Thoracic aorta (tissue), 2 donors: ENCODE results near the gene IGLON5. TPM values are rescaled to one million over a fixed set of nuclear protein-coding genes. Genes with fewer than 3 reads are reported as not detected.

ENCODE experiments used
- ATAC-seq: fragments of 150-250 bp; one replicate; pipeline ENCODE4 v1.8.0; 2017; ENCODE audit warnings: low read depth; ENCODE audit not compliant: insufficient number of reproducible peaks, low FRiP score
- DNase-seq: peaks from one replicate; pipeline ENCODE4 v3.0.0-alpha.2; 2020; ENCODE audit warnings: low spot score
- H3K27ac ChIP-seq, 2 donors: fragments of 200-600 bp; sonication (generic); 1 replicate in 1 of 2; 2 replicates in 1 of 2; pipeline ENCODE4 v1.5.1; 2016; ENCODE audit warnings: mild to moderate bottlenecking in 2 of 2, moderate library complexity in 2 of 2
- H3K27me3 ChIP-seq: fragments of 200-600 bp; sonication (generic); replicated peaks from 2 replicates; pipeline ENCODE4 v1.6.0; 2016; ENCODE audit warnings: mild to moderate bottlenecking; ENCODE audit not compliant: insufficient read depth
- H3K36me3 ChIP-seq: fragments of 200-600 bp; sonication (generic); one replicate; pipeline ENCODE4 v1.5.1; 2016
- H3K4me1 ChIP-seq, 2 donors: fragments of 200-600 bp; sonication (generic); 1 replicate in 1 of 2; 2 replicates in 1 of 2; pipeline versions ENCODE4 v1.5.1 to v1.6.0; 2016; ENCODE audit warnings: low read depth in 2 of 2, mild to moderate bottlenecking in 1 of 2; ENCODE audit not compliant: control insufficient read depth in 1 of 2
- H3K4me3 ChIP-seq: fragments of 200-600 bp; sonication (generic); 2 replicates; pipeline ENCODE4 v1.5.1; 2016; ENCODE audit warnings: mild to moderate bottlenecking
- H3K9me3 ChIP-seq: fragments of 200-600 bp; sonication (generic); 2 replicates; pipeline ENCODE4 v1.5.1; 2016
- total RNA-seq, 2 donors: library from RNA; depleted of rRNA; stranded (reverse); fragments of >200 nt; gene quantifications; one replicate each; pipeline versions ENCODE4 v1.1.0 to v1.2.3, GENCODE V29; 2016
- TF ChIP-seq, protein P1 (sequence below): fragments of 200-600 bp; sonication (generic); IDR thresholded peaks from one replicate; pipeline ENCODE4 v1.5.1; 2019; ENCODE audit warnings: antibody characterized with exemption

Gene IGLON5
- total RNA-seq, 2 donors from 2014 or later, result 1.6 TPM; not detected in 1

DNA sequence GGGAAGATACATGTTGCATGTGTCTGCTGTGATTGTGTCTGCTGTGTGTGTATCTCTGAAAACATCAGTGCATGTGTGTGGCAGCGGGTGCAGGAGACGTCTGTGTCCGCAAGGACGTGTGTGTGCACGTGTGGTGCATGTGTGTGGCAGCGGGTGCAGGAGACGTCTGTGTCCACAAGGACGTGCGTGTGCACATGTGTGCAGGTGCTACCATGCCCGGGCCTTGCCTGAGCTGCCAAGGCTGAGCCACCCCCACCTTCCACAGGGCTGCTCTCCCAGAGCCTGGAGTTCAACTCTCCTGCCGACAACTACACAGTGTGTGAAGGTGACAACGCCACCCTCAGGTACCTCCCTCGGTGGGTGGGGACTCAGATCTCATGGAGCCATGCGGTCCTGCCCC, 10.4 kb downstream of the IGLON5 start:
- Histone ChIP-seq H3K4me1 (no peaks in the 10 kb centered on the region), H3K36me3 (no peaks in the 10 kb centered on the region), H3K27me3 (no peaks in the 10 kb centered on the region), H3K9me3 (no peaks in the 10 kb centered on the region), H3K4me3 (no peak overlapping the region), H3K27ac (no peak overlapping the region)
- ATAC-seq (no peak), DNase-seq (no peak)
- TF ChIP-seq, protein P1, sequence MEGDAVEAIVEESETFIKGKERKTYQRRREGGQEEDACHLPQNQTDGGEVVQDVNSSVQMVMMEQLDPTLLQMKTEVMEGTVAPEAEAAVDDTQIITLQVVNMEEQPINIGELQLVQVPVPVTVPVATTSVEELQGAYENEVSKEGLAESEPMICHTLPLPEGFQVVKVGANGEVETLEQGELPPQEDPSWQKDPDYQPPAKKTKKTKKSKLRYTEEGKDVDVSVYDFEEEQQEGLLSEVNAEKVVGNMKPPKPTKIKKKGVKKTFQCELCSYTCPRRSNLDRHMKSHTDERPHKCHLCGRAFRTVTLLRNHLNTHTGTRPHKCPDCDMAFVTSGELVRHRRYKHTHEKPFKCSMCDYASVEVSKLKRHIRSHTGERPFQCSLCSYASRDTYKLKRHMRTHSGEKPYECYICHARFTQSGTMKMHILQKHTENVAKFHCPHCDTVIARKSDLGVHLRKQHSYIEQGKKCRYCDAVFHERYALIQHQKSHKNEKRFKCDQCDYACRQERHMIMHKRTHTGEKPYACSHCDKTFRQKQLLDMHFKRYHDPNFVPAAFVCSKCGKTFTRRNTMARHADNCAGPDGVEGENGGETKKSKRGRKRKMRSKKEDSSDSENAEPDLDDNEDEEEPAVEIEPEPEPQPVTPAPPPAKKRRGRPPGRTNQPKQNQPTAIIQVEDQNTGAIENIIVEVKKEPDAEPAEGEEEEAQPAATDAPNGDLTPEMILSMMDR, result no peak

- Histone ChIP-seq H3K4me3 (no peak overlapping the region), H3K4me1 (no peaks in the 10 kb centered on the region), H3K9me3 (no peaks in the 10 kb centered on the region), H3K27ac (no peak overlapping the region), H3K27me3 (no peaks in the 10 kb centered on the region), H3K36me3 (no peaks in the 10 kb centered on the region)
- TF ChIP-seq, protein P1, result no peak
- no peak for DNase-seq
- no peak for ATAC-seq
Measured at GRCh38 chr19:51323481-51324166, 12.2 kb downstream of the IGLON5 start.

DNA sequence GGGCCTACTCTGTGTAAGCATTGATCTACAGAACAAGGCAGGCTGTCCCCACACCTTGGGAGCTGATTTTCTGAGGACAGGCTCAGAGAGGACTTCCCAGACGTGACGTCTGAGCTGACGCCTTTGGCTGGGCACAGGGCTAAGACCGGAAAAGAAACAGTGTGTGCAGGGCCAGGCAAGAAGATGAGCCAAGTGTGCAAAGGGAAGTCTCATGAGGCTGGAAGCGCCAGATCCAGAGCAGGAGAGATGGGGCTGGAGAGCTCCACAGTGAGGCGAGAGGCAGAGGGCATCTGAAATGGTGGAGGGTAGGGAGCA, 12.7 kb downstream of the IGLON5 start:
- H3K4me3 ChIP-seq, result no peak overlapping the region
- H3K27me3 ChIP-seq, result no peaks in the 10 kb centered on the region
- no peak overlapping the region for H3K27ac ChIP-seq
- H3K36me3 ChIP-seq, result no peaks in the 10 kb centered on the region
- TF ChIP-seq, protein P1, result no peak
- no peaks in the 10 kb centered on the region for H3K4me1 ChIP-seq
- no peak for DNase-seq
- no peaks in the 10 kb centered on the region for H3K9me3 ChIP-seq
- no peak for ATAC-seq

DNA sequence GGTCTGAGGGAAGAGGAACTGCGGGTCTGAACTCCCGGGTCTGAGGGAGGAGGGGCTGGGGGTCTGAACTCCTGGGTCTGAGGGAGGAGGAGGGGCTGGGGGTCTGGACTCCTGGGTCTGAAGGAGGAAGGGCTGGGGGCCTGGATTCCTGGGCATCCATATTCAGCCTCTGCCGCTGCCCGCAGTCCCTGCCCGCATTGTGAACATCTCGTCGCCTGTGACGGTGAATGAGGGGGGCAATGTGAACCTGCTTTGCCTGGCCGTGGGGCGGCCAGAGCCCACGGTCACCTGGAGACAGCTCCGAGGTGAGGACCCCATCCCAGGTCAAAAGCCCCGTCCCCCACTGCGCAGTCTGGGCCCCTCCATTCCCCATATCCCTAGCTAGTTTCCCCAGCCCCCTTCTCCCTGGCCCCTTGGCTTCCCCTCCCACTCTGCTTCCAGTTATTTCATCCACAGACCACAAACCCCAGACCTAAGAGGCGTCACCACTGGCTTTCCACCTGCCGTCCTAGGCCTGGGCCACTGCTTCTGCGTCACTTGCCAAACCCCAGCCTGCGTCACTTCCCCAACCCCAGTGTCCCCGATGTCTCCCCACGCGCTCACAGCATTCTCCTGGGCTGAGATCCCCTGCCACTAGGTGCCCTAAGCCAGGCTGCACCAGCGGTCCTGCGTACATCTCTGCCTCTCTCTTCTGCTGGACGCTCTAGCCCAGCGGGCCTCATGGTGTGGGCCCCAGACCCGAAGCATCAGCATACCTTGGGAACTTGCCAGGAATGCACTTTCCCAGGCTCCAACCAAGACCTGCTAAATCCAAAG, 13.9 kb downstream of the IGLON5 start:
- no peak for ATAC-seq
- H3K36me3 ChIP-seq, result no peaks in the 10 kb centered on the region
- H3K27me3 ChIP-seq, result no peaks in the 10 kb centered on the region
- TF ChIP-seq, protein P1, result no peak
- no peak overlapping the region for H3K27ac ChIP-seq
- no peak for DNase-seq
- no peaks in the 10 kb centered on the region for H3K4me1 ChIP-seq
- H3K9me3 ChIP-seq, result no peaks in the 10 kb centered on the region
- H3K4me3 ChIP-seq, result no peak overlapping the region

DNA sequence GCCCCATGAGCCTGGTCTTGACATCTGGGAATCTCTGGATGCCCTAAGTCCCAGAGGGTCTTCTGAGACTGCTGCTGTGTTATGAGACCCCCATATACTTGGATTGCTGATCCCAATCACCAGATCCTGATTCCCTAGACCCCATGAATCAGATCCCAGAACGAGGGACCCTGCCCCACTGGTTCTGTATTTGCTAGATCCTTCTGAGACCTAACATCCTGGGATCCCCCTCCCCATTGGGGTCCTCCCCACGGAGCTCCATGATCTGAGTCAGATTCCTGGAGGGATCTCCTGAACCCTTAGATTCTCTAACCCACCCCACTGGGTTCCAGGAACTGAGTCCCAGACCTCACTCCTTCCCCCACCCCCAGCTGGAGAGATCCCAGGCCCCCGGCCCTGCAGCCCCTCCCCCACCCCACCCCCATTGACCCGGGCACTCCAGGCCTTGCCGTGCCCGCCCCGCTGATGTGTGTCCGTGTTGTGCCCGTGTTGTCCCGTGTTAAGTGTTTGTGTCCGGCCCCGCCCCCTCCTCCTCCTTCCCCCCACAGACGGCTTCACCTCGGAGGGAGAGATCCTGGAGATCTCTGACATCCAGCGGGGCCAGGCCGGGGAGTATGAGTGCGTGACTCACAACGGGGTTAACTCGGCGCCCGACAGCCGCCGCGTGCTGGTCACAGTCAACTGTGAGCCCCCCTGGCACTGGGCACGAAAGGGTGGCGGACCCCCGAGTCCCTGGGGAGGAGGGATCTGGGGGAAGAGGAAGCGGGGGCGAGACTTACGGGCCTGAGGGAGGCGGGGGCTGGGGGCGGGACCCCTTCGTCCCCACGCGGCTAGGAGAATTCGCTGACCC, 15.0 kb downstream of the IGLON5 start:
- Histone ChIP-seq H3K27ac (no peak overlapping the region), H3K4me3 (no peak overlapping the region), H3K9me3 (no peaks in the 10 kb centered on the region), H3K4me1 (no peaks in the 10 kb centered on the region), H3K36me3 (no peaks in the 10 kb centered on the region), H3K27me3 (no peaks in the 10 kb centered on the region)
- TF ChIP-seq, protein P1, result no peak
- ATAC-seq, result no peak
- DNase-seq, result no peak
